Karpas-422 (cell line): ENCODE data around the gene PHC1. TPM values are rescaled to one million over a fixed set of nuclear protein-coding genes. Genes with fewer than 3 reads are reported as not detected.
A peak's percentile ranks its signal among the peaks of the same experiment; 100 is the strongest.
"Not testable (repeated sequence)": the region's sequence is repeated elsewhere in the genome, so short reads cannot be mapped to it uniquely, and the experiment has no call there.

Source experiments
- DNase-seq: peaks from one replicate; pipeline ENCODE4 v3.0.0-alpha.2; 2015
- H2AFZ ChIP-seq: fragments of 200-600 bp; sonication (generic); 2 replicates; pipeline ENCODE4 v1.6.1; 2014; ENCODE audit warnings: antibody characterized with exemption, low read length, mixed read lengths
- H3K27ac ChIP-seq: fragments of 200-600 bp; sonication (generic); 2 replicates; pipeline ENCODE4 v1.5.1; 2014; ENCODE audit warnings: mild to moderate bottlenecking, low read length, moderate library complexity
- H3K27me3 ChIP-seq: fragments of 200-600 bp; sonication (generic); 2 replicates; pipeline ENCODE4 v1.6.1; 2014; ENCODE audit warnings: low read length, mixed read lengths
- H3K36me3 ChIP-seq: fragments of 200-600 bp; sonication (generic); 2 replicates; pipeline ENCODE4 v1.6.1; 2014; ENCODE audit warnings: low read length, mixed read lengths; ENCODE audit not compliant: insufficient read depth
- H3K4me1 ChIP-seq: fragments of 200-600 bp; sonication (generic); 2 replicates; pipeline ENCODE4 v1.6.1; 2014; ENCODE audit warnings: mild to moderate bottlenecking, low read length, mixed read lengths
- H3K4me2 ChIP-seq: fragments of 200-600 bp; sonication (generic); 2 replicates; pipeline ENCODE4 v1.6.1; 2014; ENCODE audit warnings: low read length, low read depth, mild to moderate bottlenecking; ENCODE audit not compliant: poor library complexity, severe bottlenecking
- H3K4me3 ChIP-seq: fragments of 200-600 bp; sonication (generic); 2 replicates; pipeline ENCODE4 v1.5.1; 2014; ENCODE audit warnings: mild to moderate bottlenecking, antibody characterized with exemption, low read length, mixed read lengths
- H3K79me2 ChIP-seq: fragments of 200-600 bp; sonication (generic); 2 replicates; pipeline ENCODE4 v1.6.1; 2014; ENCODE audit warnings: mild to moderate bottlenecking, low read length, mixed read lengths
- H3K9ac ChIP-seq: fragments of 200-600 bp; sonication (generic); 2 replicates; pipeline ENCODE4 v1.6.0; 2014; ENCODE audit warnings: low read length
- H3K9me2 ChIP-seq: fragments of 200-600 bp; sonication (generic), shearing (Covaris generic); replicated peaks from 2 replicates; pipeline ENCODE4 v1.6.0; 2014; ENCODE audit warnings: mild to moderate bottlenecking, low read length, moderate library complexity; ENCODE audit not compliant: insufficient read depth
- H3K9me3 ChIP-seq: fragments of 300-700, 200-600 bp; sonication (generic); 2 replicates; pipeline ENCODE4 v1.6.1; 2014; ENCODE audit warnings: low read length, mixed read lengths
- H4K20me1 ChIP-seq: fragments of 200-600 bp; sonication (generic); 2 replicates; pipeline ENCODE4 v1.6.1; 2014; ENCODE audit warnings: mild to moderate bottlenecking, antibody characterized with exemption, low read length, low read depth; ENCODE audit not compliant: insufficient read depth
- total RNA-seq: library from RNA; depleted of rRNA; stranded (reverse); fragments of >200 nt; shearing (Covaris generic); gene quantifications from 2 replicates; pipeline ENCODE4 v1.2.3, GENCODE V29; 2014; ENCODE audit warnings: low replicate concordance

The PHC1 gene
- total RNA-seq, 1 experiment from 2014 or later: 26.2 TPM

- no peaks in the 10 kb centered on the region for H3K9me3 ChIP-seq
These were observed 27.0 kb upstream of the PHC1 start for GRCh38 chr12:8887285-8887715.

DNA sequence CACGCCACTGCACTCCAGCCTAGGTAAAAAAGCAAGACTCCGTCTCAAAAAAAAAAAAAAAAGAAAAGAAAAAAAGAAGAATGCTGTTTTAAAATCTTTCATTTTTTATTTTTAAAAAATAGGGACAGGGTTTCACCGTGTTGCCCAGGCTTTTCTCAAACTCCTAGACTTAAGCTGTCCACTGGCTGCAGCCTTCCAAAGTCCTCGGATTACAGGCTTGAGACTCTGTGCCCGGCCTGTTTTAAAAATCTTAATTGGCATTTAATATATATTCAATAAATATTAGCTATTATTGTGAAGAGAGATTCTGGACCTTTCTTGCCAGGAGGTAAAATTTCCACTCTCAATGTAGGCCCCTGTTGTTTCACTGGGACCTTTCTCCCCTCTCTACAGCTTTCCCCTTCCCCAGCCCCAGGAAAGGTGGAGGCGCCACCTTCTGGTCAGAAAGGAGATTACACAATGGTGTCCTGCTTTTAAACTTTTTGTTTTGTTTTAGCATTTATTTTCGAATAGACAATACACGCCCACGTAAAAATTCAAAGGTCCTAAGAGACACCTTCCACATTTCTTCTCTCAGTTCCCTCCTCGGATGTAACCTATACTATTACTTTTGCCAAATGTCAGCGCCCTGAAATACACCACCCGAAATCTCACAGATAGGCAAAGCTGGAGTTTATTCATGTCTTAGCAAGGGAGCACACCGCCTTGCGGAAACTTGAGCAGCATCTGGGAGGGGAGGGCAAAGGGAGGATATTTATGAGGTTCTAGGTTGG lies 23.8 kb upstream of the PHC1 start:
- Histone ChIP-seq H3K9me3 (no peaks in the 10 kb centered on the region), H3K9ac (peak overlapping the region; percentile 64), H3K36me3 (no peaks in the 10 kb centered on the region), H3K4me2 (peak overlapping the region; percentile 82), H2AFZ (peak overlapping the region; percentile 98), H3K9me2 (no peaks in the 10 kb centered on the region), H3K79me2 (no peaks in the 10 kb centered on the region), H4K20me1 (no peaks in the 10 kb centered on the region), H3K4me3 (peak overlapping the region; percentile 63), H3K27me3 (no peaks in the 10 kb centered on the region), H3K27ac (no peak overlapping the region), H3K4me1 (peaks cover 4% of the 10 kb centered on the region; the same call in 1 of the 2 replicates)
- peak; percentile 77 for DNase-seq

More at GRCh38 chr12:8887285-8887715, 27.0 kb upstream of the PHC1 start:
- no peaks in the 10 kb centered on the region for H3K27me3 ChIP-seq
- no peak overlapping the region for H3K4me3 ChIP-seq
- H3K9me2 ChIP-seq: no peaks in the 10 kb centered on the region
- H3K79me2 ChIP-seq: no peaks in the 10 kb centered on the region
- H2AFZ ChIP-seq: no peak overlapping the region
- no peaks in the 10 kb centered on the region for H3K36me3 ChIP-seq
- H3K4me1 ChIP-seq: peaks cover 4% of the 10 kb centered on the region; the same call in 1 of the 2 replicates
- DNase-seq: no peak
- H3K4me2 ChIP-seq: no peak overlapping the region
- H4K20me1 ChIP-seq: no peaks in the 10 kb centered on the region
- H3K9ac ChIP-seq: no peak overlapping the region
- H3K27ac ChIP-seq: no peak overlapping the region

DNA sequence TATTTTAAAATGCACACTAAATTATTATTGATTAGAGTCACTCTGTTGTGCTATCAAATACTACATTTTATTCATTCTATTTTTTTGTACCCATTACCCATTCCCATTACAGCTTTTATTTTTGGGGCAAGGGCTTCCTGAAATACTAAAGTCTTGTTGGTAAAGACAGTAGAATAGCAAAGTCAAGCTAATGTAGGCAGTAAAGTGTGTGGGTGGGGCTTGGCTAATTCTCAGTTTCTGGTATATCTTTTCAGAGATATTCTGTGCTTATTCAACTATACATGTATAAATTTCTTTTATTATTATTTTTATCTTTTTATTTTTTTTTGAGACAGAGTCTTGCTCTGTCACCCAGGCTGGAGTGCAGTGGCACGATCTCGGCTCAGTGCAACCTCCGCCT lies 22.3 kb upstream of the PHC1 start:
- Histone ChIP-seq H3K9me3 (no peaks in the 10 kb centered on the region), H3K9me2 (no peaks in the 10 kb centered on the region), H3K27me3 (no peaks in the 10 kb centered on the region), H3K79me2 (no peaks in the 10 kb centered on the region), H3K27ac (no peak overlapping the region), H3K36me3 (no peaks in the 10 kb centered on the region), H4K20me1 (no peaks in the 10 kb centered on the region), H3K4me3 (no peak overlapping the region), H3K9ac (no peak overlapping the region), H3K4me2 (no peak overlapping the region), H2AFZ (no peak overlapping the region), H3K4me1 (peaks cover 4% of the 10 kb centered on the region; the same call in 1 of the 2 replicates)
- no peak for DNase-seq

GRCh38 chr12:8894378-8894777 lies 19.9 kb upstream of the PHC1 start:
- Histone ChIP-seq H3K9me3 (no peaks in the 10 kb centered on the region), H3K9me2 (no peaks in the 10 kb centered on the region), H3K36me3 (no peaks in the 10 kb centered on the region), H3K9ac (no peak overlapping the region), H3K79me2 (no peaks in the 10 kb centered on the region), H3K4me1 (peaks cover 4% of the 10 kb centered on the region; the same call in 1 of the 2 replicates), H4K20me1 (no peaks in the 10 kb centered on the region), H3K27ac (no peak overlapping the region), H2AFZ (no peak overlapping the region), H3K4me2 (no peak overlapping the region), H3K4me3 (no peak overlapping the region), H3K27me3 (no peaks in the 10 kb centered on the region)
- DNase-seq: no peak

DNA sequence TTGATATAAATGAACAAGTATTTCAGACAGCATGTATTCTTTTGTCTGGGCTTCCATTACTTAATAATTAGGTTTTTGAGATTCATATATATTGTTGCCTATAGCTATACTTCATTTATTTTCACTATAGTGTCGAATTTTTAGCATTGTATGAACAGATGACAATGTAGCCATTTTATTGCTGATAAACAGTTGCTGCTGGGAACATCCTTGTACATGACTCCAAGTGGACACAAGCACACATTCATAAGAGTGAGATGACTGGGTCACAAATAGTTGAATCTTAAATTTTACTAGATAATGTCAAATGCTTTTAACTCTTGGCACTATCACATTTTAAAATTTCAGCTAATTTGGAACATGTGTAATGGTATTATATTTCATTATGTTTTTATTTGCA lies 19.3 kb upstream of the PHC1 start:
- H3K9me2 ChIP-seq: no peaks in the 10 kb centered on the region
- H4K20me1 ChIP-seq: no peaks in the 10 kb centered on the region
- no peak for DNase-seq
- H3K27me3 ChIP-seq: no peaks in the 10 kb centered on the region
- no peak overlapping the region for H2AFZ ChIP-seq
- H3K4me1 ChIP-seq: peaks cover 4% of the 10 kb centered on the region; the same call in 1 of the 2 replicates
- H3K27ac ChIP-seq: no peak overlapping the region
- H3K36me3 ChIP-seq: no peaks in the 10 kb centered on the region
- H3K79me2 ChIP-seq: no peaks in the 10 kb centered on the region
- no peak overlapping the region for H3K9ac ChIP-seq
- no peak overlapping the region for H3K4me2 ChIP-seq
- H3K9me3 ChIP-seq: no peaks in the 10 kb centered on the region
- H3K4me3 ChIP-seq: no peak overlapping the region

DNA sequence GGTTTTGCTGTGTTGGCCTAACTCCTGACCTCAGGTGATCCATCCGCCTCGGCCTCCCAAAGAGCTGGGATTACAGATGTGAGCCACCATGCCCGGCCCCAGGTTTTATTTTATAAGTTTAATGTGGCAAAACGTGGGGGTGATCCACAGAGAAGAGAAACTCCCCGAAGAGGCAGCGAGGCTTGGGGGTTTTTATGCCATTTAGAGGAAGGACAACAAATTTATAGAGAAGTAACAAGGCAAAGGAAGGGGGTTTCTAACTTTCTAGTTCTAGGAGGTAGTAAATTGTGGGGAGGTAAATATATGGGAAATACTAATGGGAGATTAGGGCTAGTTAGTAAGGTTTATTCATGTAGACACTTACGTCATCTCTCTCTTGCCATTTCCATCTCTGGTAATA lies 17.2 kb upstream of the PHC1 start:
- H3K4me2 ChIP-seq: no peak overlapping the region
- H2AFZ ChIP-seq: no peak overlapping the region
- no peaks in the 10 kb centered on the region for H3K27me3 ChIP-seq
- H3K9me3 ChIP-seq: no peaks in the 10 kb centered on the region
- no peaks in the 10 kb centered on the region for H3K36me3 ChIP-seq
- no peaks in the 10 kb centered on the region for H3K4me1 ChIP-seq
- DNase-seq: no peak
- H3K9me2 ChIP-seq: no peaks in the 10 kb centered on the region
- H3K4me3 ChIP-seq: no peak overlapping the region
- H4K20me1 ChIP-seq: no peaks in the 10 kb centered on the region
- H3K27ac ChIP-seq: no peak overlapping the region
- H3K79me2 ChIP-seq: no peaks in the 10 kb centered on the region
- H3K9ac ChIP-seq: no peak overlapping the region

- no peaks in the 10 kb centered on the region for H3K9me2 ChIP-seq
- no peaks in the 10 kb centered on the region for H3K9me3 ChIP-seq
- no peaks in the 10 kb centered on the region for H3K79me2 ChIP-seq
- no peak overlapping the region for H3K9ac ChIP-seq
- H3K4me2 ChIP-seq: no peak overlapping the region
- H2AFZ ChIP-seq: no peak overlapping the region
- no peak overlapping the region for H3K27ac ChIP-seq
- no peak overlapping the region for H3K4me3 ChIP-seq
- DNase-seq: peak; percentile 43
- H3K4me1 ChIP-seq: peaks cover 16% of the 10 kb centered on the region
- no peaks in the 10 kb centered on the region for H3K27me3 ChIP-seq
- no peaks in the 10 kb centered on the region for H3K36me3 ChIP-seq
- H4K20me1 ChIP-seq: no peaks in the 10 kb centered on the region
These were observed 14.5 kb upstream of the PHC1 start for GRCh38 chr12:8899830-8900229.

DNA sequence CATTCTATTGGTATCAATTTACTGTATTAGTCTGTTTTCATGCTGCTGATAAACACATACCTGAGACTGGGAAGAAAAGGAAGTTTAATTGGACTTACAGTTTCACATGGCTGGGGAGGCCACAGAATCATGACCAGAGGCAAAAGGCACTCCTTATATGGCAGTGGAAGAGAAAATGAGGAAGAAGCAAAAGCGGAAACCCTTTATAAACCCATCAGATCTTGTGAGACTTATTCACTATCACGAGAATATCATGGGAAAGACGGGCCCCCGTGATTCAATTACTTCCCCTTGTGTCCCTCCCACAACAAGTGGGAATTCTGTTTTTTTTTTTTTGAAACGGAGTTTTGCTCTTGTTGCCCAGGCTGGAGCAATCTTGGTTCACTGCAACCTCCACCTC lies 11.6 kb upstream of the PHC1 start:
- not testable (repeated sequence) for H3K9me3 ChIP-seq, H3K27ac ChIP-seq, H3K79me2 ChIP-seq, H3K9me2 ChIP-seq, H3K27me3 ChIP-seq, H3K9ac ChIP-seq, H3K4me3 ChIP-seq, H3K36me3 ChIP-seq, H4K20me1 ChIP-seq, H3K4me2 ChIP-seq
- peak overlapping the region; percentile 67; the same call in 1 of the 2 replicates for H2AFZ ChIP-seq
- DNase-seq: peak; percentile 69
- peaks cover 30% of the 10 kb centered on the region for H3K4me1 ChIP-seq
